Stimulated activated naive CD8-positive, alpha-beta T cell treated with anti-CD3 and anti-CD28 coated beads, Interleukin-15, Interleukin-2, amounts not matched to agents 100 U/mL and 50 U/mL, for 24 hours (primary cell): ENCODE measurements around the gene TRIM28.
"Not testable (repeated sequence)": the region's sequence is repeated elsewhere in the genome, so short reads cannot be mapped to it uniquely, and the experiment has no call there.

Experiments
- ATAC-seq: fragments of 150-1000 bp; cut with Tn5 transposase; one replicate; pipeline ENCODE4 v1.10.0; 2021
- DNase-seq: peaks from one replicate; pipeline ENCODE4 v3.0.0; 2021

TRIM28 gene

GRCh38 chr19:58519355-58520256 lies 24.3 kb upstream of the TRIM28 start, which contains the start of gene ZBTB45:
TSS of gene ZBTB45 (minus strand) at chr19:58519810. CDS start at chr19:58517673, 2,137 bp downstream.
- ATAC-seq (peak; percentile 86), DNase-seq (peak; percentile 96)

DNA sequence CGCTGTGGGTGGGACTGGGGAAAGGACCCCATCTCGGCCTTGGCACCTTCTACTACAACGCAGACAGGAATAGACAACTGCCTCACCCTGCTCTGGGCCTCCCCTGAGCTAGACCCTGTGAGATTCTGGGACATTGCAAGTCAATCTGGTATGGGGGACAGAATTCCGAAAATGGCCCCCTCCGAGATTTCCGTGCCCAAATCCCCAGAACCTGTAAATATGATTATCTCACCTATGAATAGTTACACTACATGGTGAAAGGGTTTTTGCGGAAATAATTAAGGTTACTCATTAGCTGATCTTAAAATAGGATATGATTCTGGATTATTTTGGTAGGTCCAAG lies 23.6 kb upstream of the TRIM28 start:
- ATAC-seq (no peak), DNase-seq (no peak)

GRCh38 chr19:58521651-58522050 lies 22.2 kb upstream of the TRIM28 start:
- DNase-seq (no peak), ATAC-seq (no peak)

DNA sequence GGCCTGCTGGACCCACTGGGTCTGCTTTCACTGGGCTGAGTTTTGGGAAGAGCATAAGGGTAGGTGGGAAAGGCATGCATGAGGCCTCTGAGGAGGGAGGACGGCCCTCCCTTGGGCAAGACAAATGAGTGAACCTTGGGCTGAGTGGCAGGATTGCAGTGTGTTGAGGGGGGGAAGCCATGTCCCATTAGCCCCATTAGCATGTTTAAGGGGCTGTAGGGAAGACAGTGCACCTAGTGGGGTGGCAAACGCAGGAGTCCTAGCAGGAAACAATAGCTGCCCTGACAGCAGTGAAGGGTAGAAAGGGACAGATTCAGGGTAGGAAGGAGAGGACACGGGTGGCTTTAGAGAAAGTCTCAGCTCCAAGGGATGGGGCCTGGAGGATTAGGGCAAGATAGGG lies 21.2 kb upstream of the TRIM28 start:
- ATAC-seq (no peak), DNase-seq (no peak)

GRCh38 chr19:58529405-58529804 lies 14.5 kb upstream of the TRIM28 start:
- DNase-seq (no peak), ATAC-seq (no peak)

GRCh38 chr19:58531034-58531840 lies 12.6 kb upstream of the TRIM28 start:
- DNase-seq = no peak
- no peak for ATAC-seq

DNA sequence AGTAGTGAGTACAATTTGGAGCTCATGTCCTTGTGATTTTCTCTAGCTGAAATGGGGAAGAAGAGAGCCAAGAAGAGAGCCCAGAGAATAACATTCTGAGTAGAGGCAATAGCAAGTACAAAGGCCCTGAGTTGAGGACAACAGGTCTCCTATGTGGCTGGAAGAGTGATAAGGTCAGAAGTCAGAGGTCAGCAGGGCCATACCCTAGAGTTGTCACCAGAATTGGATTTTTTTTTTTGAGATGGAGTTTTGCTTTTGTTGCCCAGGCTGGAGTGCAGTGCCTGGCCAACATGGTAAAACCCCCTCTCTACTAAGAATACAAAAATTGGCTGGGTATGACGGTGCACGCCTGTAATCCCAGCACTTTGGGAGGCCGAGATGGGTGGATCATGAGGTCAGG lies 8.0 kb upstream of the TRIM28 start:
- no peak for DNase-seq
- no peak for ATAC-seq

DNA sequence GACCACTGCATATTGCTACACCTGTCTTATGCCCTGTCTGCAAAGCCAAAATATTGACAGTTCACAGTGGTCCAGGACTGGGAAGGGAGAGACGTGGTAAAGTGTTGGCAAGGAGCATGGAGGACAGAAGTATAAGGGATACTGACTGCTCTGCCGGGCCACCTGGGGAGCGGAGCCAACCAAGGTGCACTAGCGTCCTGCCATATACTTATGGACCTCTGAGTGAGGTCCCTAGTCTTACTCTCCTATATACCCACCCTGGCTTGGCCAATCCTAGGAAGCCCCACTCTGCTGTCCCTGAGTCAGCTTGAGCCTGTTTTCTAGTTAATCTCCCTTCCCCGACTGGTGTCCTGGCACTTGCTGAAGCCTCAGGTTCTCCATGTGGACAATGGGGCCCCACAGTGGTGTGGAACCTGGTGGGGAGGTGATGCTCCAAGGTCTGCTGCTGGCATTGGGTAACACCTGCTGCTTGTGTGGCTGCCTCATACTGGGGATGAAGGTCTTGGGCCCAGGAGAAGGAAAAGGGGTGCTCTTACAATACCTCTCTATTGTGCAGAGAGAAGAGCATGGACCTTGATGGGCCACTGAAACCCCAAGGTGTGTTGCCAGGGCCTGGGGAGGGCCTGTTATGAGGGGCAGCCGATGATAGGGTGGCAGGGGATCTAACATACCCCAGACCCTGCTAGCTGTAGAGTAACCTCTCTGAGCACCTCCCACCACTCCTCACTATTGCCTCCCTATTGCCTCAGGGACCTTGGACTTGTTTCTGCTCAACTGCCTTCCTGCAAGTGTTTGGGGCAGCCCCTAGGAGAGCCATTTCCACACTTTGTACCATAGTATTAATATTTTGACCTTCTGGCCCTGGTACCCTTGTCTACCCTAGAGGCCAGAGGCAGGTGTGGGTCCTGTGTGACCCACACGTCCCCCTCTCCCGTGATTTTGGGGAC lies 6.7 kb upstream of the TRIM28 start:
- ATAC-seq (no peak), DNase-seq (no peak)

- ATAC-seq = peak; percentile 94
- DNase-seq = peak; percentile 64
Observed at GRCh38 chr19:58538257-58539168, 5.4 kb upstream of the TRIM28 start.

- not testable (repeated sequence) for DNase-seq, ATAC-seq
Observed at GRCh38 chr19:58539169-58539559, 4.7 kb upstream of the TRIM28 start.

DNA sequence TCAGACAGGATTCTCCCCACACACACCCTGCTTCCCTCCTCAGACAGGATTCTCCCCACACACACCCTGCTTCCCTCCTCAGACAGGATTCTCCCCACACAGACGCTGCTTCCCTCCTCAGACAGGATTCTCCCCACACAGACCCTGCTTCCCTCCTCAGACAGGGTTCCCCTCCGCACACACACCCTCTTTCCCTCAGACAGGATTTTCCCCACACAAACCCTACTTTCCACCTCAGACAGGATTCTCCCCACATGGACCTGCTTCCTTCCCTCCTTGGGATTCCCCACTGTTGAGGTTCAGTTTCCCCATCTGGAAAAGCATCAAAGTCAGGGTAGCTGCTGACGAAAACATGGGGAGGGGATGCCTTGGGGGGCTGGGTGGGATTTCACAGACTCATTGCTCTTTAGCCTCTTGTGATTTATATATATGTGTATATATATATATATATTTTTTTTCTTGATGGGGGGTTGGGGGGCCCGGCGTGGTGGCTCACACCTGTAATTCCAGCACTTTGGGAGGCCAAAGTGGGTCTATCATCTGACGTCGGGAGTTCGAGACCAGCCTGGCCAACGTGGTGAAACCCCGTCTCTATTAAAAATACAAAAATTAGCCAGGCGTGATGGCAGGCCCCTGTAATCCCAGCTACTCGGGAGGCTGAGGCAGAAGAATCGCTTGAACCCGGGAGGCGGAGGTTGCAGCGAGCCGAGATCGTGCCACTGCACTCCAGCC lies 1.1 kb upstream of the TRIM28 start:
- ATAC-seq, DNase-seq: not testable (repeated sequence)

GRCh38 chr19:58544591-58545285 lies 874 bp downstream of the TRIM28 start:
- peak; percentile 29 for ATAC-seq
- peak; percentile 84 for DNase-seq

GRCh38 chr19:58545286-58546018 lies 1.6 kb downstream of the TRIM28 start:
- DNase-seq (no peak), ATAC-seq (no peak)

DNA sequence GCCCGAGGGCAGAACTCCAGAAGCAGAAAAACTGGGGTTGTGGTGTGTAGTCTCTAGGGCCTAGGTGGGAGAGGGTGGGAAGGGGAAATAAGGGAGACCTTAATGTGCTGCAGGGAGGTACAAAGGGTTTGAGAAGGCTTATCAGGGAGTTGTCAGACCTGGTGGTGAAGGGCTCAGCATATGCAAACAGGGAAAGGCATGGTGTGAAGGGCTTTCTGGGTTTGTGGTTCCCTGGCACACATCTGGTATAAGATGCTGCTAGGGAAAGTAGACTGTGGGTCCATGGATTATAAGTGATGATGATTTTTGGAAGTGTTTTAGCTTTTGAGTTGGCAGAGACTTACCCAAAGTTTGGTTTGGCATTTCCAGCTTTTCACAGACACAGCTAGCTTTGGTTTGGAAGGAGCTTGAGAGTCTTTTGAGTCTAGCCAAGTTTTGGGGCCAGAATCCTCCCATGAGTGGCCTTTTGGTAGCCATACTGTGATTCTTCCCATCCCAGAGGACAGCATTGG lies 2.2 kb downstream of the TRIM28 start:
- DNase-seq (no peak), ATAC-seq (no peak)

GRCh38 chr19:58547323-58548312 lies 3.8 kb downstream of the TRIM28 start:
- ATAC-seq = no peak
- no peak for DNase-seq

DNA sequence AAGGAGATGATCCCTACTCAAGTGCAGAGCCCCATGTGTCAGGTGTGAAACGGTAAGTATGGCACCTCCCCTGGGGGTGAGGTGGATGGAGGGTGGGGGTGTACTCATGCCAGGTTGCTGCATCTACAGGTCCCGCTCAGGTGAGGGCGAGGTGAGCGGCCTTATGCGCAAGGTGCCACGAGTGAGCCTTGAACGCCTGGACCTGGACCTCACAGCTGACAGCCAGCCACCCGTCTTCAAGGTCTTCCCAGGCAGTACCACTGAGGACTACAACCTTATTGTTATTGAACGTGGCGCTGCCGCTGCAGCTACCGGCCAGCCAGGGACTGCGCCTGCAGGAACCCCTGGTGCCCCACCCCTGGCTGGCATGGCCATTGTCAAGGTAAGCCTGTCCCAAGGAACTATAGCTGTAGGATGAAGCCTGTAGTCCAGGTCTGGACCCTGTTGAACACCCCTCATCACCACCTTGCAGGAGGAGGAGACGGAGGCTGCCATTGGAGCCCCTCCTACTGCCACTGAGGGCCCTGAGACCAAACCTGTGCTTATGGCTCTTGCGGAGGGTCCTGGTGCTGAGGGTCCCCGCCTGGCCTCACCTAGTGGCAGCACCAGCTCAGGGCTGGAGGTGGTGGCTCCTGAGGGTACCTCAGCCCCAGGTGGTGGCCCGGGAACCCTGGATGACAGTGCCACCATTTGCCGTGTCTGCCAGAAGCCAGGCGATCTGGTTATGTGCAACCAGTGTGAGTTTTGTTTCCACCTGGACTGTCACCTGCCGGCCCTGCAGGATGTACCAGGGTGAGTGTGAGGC lies 5.2 kb downstream of the TRIM28 start:
- DNase-seq = no peak
- no peak for ATAC-seq
